GM20000 (cell line): ENCODE data around the gene PIK3C2G.
"Not testable (repeated sequence)": the region's sequence is repeated elsewhere in the genome, so short reads cannot be mapped to it uniquely, and the experiment has no call there.

ENCODE experiments used
- DNase-seq: peaks from one replicate; pipeline ENCODE4 v3.0.0; 2012; ENCODE audit warnings: low spot score
- CTCF ChIP-seq: IDR thresholded peaks from 2 replicates; pipeline ENCODE4 v1.5.1; 2012; ENCODE audit warnings: mild to moderate bottlenecking, control low read depth; ENCODE audit errors: extremely low read depth, missing control alignments

Gene PIK3C2G

GRCh38 chr12:18487509-18487908 lies 226.2 kb downstream of the PIK3C2G start:
- DNase-seq: no peak
- TF ChIP-seq CTCF: no peak

- TF ChIP-seq CTCF: no peak
- no peak for DNase-seq
Observed at GRCh38 chr12:18492372-18493025, 231.2 kb downstream of the PIK3C2G start.

- no peak for DNase-seq
- no peak for TF ChIP-seq CTCF
Observed at GRCh38 chr12:18496156-18496555, 234.8 kb downstream of the PIK3C2G start.

GRCh38 chr12:18500160-18500574 lies 238.8 kb downstream of the PIK3C2G start:
- not testable (repeated sequence) for DNase-seq

GRCh38 chr12:18500736-18501135 lies 239.4 kb downstream of the PIK3C2G start:
- DNase-seq: not testable (repeated sequence)

- no peak for DNase-seq
- no peak for TF ChIP-seq CTCF
Observed at GRCh38 chr12:18502422-18502968, 241.2 kb downstream of the PIK3C2G start.

- no peak for DNase-seq
Observed at GRCh38 chr12:18521461-18521860, 260.1 kb downstream of the PIK3C2G start.

GRCh38 chr12:18522806-18523205 lies 261.5 kb downstream of the PIK3C2G start:
- no peak for DNase-seq
- TF ChIP-seq CTCF: no peak

More at GRCh38 chr12:18521461-18521860, 260.1 kb downstream of the PIK3C2G start:
- no peak for TF ChIP-seq CTCF

- not testable (repeated sequence) for DNase-seq
Observed at GRCh38 chr12:18542497-18542896, 281.2 kb downstream of the PIK3C2G start.
